Posterior cingulate gyrus (tissue), 11 donors: ENCODE data around the gene BAG3.
"Not testable (repeated sequence)": the region's sequence is repeated elsewhere in the genome, so short reads cannot be mapped to it uniquely, and the experiment has no call there.

Source experiments
- DNase-seq, 10 donors: peaks; one replicate each; pipeline versions ENCODE4 v3.0.0 to v3.0.0-alpha.2; 2020 to 2021; ENCODE audit warnings: mixed read lengths in 3 of 10
- intact Hi-C: fragments of 100-400 bp; cut with DNase I; formaldehyde crosslinking; loops from one replicate; pipeline ENCODE4 v1.15.1; 2023

The BAG3 gene

GRCh38 chr10:119650692-119651513, at the start of gene BAG3:
Gene BAG3, plus strand, starts transcription at chr10:119651380. Its CDS starts 296 bp downstream, at chr10:119651676.
- intact Hi-C loops, result loop anchor here (2.0 kb wide), 1 partner anchor 54 kb away; the partner anchor contains the start of gene TIAL1
- DNase-seq, result peak; percentile 71 to 97 (median 84)

GRCh38 chr10:119602241-119603095, 48.7 kb upstream of the BAG3 start:
- intact Hi-C loops, result no loop called here
- DNase-seq, result no peak

- intact Hi-C loops, result no loop called here
- DNase-seq, result no peak
Measured at GRCh38 chr10:119604468-119604867, 46.7 kb upstream of the BAG3 start.

GRCh38 chr10:119608316-119609155, 42.6 kb upstream of the BAG3 start:
- intact Hi-C loops, result loop anchor here (5.0 kb wide), 1 partner anchor 249 kb away; no protein-coding TSS in a partner anchor
- peak; percentile 27 to 95 (median 64) for DNase-seq

GRCh38 chr10:119609516-119609915, 41.7 kb upstream of the BAG3 start:
- DNase-seq, result no peak
- intact Hi-C loops, result loop anchor here (5.0 kb wide), 1 partner anchor 248 kb away; no protein-coding TSS in a partner anchor

GRCh38 chr10:119611433-119611832, 39.7 kb upstream of the BAG3 start:
- DNase-seq, result no peak
- intact Hi-C loops, result loop anchor here (5.0 kb wide), 1 partner anchor 56 kb away; no protein-coding TSS in a partner anchor

- no peak for DNase-seq
Measured at GRCh38 chr10:119613741-119614140, 37.4 kb upstream of the BAG3 start.

GRCh38 chr10:119614686-119615085, 36.5 kb upstream of the BAG3 start:
- intact Hi-C loops, result loop anchor here (5.0 kb wide), 1 partner anchor 53 kb away; no protein-coding TSS in a partner anchor
- DNase-seq, result no peak

More at GRCh38 chr10:119613741-119614140, 37.4 kb upstream of the BAG3 start:
- intact Hi-C loops, result loop anchor here (5.0 kb wide), 1 partner anchor 54 kb away; no protein-coding TSS in a partner anchor

- no peak for DNase-seq
- intact Hi-C loops, result no loop called here
Measured at GRCh38 chr10:119616882-119617570, 34.2 kb upstream of the BAG3 start.

GRCh38 chr10:119619215-119619614, 32.0 kb upstream of the BAG3 start:
- no peak for DNase-seq
- intact Hi-C loops, result no loop called here

GRCh38 chr10:119619811-119620210, 31.4 kb upstream of the BAG3 start:
- DNase-seq, intact Hi-C loops: not testable (repeated sequence)

- DNase-seq, result peak in 3 of 10 donors; percentile 22 to 84 (median 72)
- intact Hi-C loops, result no loop called here
Measured at GRCh38 chr10:119620241-119621077, 30.7 kb upstream of the BAG3 start.

- DNase-seq, result no peak
- intact Hi-C loops, result no loop called here
Measured at GRCh38 chr10:119621078-119621384, 30.1 kb upstream of the BAG3 start.

GRCh38 chr10:119625570-119626280, 25.5 kb upstream of the BAG3 start:
- intact Hi-C loops, result no loop called here
- no peak for DNase-seq

GRCh38 chr10:119630300-119630699, 20.9 kb upstream of the BAG3 start:
- DNase-seq, result peak in 1 of 10 donors; percentile 20
- intact Hi-C loops, result no loop called here

- no peak for DNase-seq
- intact Hi-C loops, result no loop called here
Measured at GRCh38 chr10:119633538-119634218, 17.5 kb upstream of the BAG3 start.

- peak in 1 of 10 donors; percentile 57 for DNase-seq
Measured at GRCh38 chr10:119634219-119634544, 17.0 kb upstream of the BAG3 start.

GRCh38 chr10:119637631-119638030, 13.5 kb upstream of the BAG3 start:
- peak in 1 of 10 donors; percentile 20 for DNase-seq
- intact Hi-C loops, result no loop called here

More at GRCh38 chr10:119634219-119634544, 17.0 kb upstream of the BAG3 start:
- intact Hi-C loops, result no loop called here
